DOHH2 (cell line): ENCODE measurements around the gene DAGLA.

Source experiments
- H3F3A ChIP-seq: fragments of 200-600 bp; sonication (generic), shearing (Covaris generic); 2 replicates; pipeline ENCODE4 v1.6.0; 2016; ENCODE audit warnings: antibody characterized with exemption, mild to moderate bottlenecking; ENCODE audit not compliant: control insufficient read depth, insufficient read depth
- H3K27ac ChIP-seq: fragments of 200-600 bp; sonication (generic); 2 replicates; pipeline ENCODE4 v1.5.1; 2014; ENCODE audit warnings: low read depth, mild to moderate bottlenecking, low read length, moderate library complexity
- H3K27me3 ChIP-seq: fragments of 200-600 bp; sonication (generic); 2 replicates; pipeline ENCODE4 v1.6.1; 2014; ENCODE audit warnings: mild to moderate bottlenecking, low read length, mixed read lengths; ENCODE audit not compliant: control insufficient read depth
- H3K36me3 ChIP-seq: fragments of 200-600 bp; sonication (generic); 2 replicates; pipeline ENCODE4 v1.6.1; 2014; ENCODE audit warnings: mild to moderate bottlenecking, low read length, moderate library complexity, mixed read lengths; ENCODE audit not compliant: control insufficient read depth
- H3K4me1 ChIP-seq: fragments of 200-600 bp; sonication (generic); 2 replicates; pipeline ENCODE4 v1.6.1; 2014; ENCODE audit warnings: mild to moderate bottlenecking, low read length, mixed read lengths; ENCODE audit not compliant: control insufficient read depth
- H3K4me2 ChIP-seq: fragments of 200-600 bp; sonication (generic); 2 replicates; pipeline ENCODE4 v1.6.0; 2014; ENCODE audit warnings: mild to moderate bottlenecking, low read length, moderate library complexity
- H3K4me3 ChIP-seq: fragments of 200-600 bp; sonication (generic); 2 replicates; pipeline ENCODE4 v1.5.1; 2014; ENCODE audit warnings: mild to moderate bottlenecking, low read length, mixed read lengths
- H3K79me2 ChIP-seq: fragments of 200-600 bp; sonication (generic); 2 replicates; pipeline ENCODE4 v1.6.1; 2014; ENCODE audit warnings: mild to moderate bottlenecking, low read length, mixed read lengths; ENCODE audit not compliant: control insufficient read depth
- H3K9me2 ChIP-seq: fragments of 200-600 bp; sonication (generic); replicated peaks from 2 replicates; pipeline ENCODE4 v1.6.1; 2014; ENCODE audit warnings: mild to moderate bottlenecking, low read length, mixed read lengths; ENCODE audit not compliant: control insufficient read depth
- H3K9me3 ChIP-seq: fragments of 200-600 bp; sonication (generic); 2 replicates; pipeline ENCODE4 v1.6.1; 2014; ENCODE audit warnings: antibody characterized with exemption, low read length, mixed read lengths; ENCODE audit not compliant: control insufficient read depth, insufficient read depth
- H4K20me1 ChIP-seq: fragments of 200-600 bp; sonication (generic); 2 replicates; pipeline ENCODE4 v1.6.0; 2014; ENCODE audit warnings: low read depth, mild to moderate bottlenecking, antibody characterized with exemption, low read length, moderate library complexity; ENCODE audit not compliant: control insufficient read depth, insufficient read depth
- EZH2phosphoT487 ChIP-seq: fragments of 200-600 bp; sonication (generic); IDR thresholded peaks from 2 replicates; pipeline ENCODE4 v1.6.1; 2017; ENCODE audit warnings: borderline replicate concordance, mild to moderate bottlenecking, antibody characterized with exemption, low read length, moderate library complexity, mixed read lengths
- TF ChIP-seq, protein P1 (sequence below): fragments of 200-600 bp; sonication (generic); IDR thresholded peaks from one replicate; pipeline ENCODE4 v1.5.1; 2014; ENCODE audit warnings: antibody characterized with exemption, mild to moderate bottlenecking, low read depth, low read length; ENCODE audit not compliant: poor library complexity, severe bottlenecking

The DAGLA gene

DNA sequence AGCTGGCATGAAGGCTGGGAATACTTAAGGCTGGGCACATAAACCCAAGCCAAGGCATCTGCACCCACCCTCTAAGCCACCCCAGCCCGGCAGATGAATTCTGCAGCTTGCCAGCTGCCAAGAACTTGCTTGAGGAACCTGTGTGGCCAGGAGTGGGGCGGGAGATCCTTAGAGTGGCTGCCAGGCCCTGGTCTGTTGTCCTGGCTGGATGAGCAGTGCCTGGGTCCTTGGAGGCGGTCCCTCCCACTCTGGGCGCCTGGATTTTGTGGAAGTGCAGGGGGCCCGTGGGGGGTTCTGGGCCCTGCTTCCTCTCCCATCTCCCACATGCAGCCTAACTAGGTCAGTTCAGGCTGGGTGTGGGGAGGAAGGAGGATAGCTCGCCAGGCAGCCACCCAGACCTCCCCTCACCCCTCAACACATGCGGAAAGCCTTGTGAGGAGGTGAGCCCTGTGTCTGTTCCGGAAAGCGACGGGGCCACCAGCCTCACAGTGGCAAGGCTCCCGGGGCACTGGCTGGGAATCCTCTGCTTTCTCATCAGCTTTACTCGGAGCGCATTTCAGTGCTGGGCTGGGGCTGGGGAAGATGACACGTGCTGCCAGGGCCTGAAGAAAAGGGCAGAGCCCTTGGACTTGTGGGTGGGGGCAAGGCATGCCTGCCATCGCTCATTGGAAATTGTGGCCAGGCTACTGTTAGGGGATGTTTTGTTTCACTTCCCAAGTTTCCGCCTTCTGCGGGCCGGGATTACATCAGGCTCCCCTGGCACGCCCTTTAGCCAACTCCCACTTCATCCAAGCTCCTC, 8.4 kb downstream of the DAGLA start:
- Histone ChIP-seq H3K4me1 (no peaks in the 10 kb centered on the region), H3K4me3 (no peak overlapping the region), H3K9me3 (no peaks in the 10 kb centered on the region), H3K27me3 (peaks cover 24% of the 10 kb centered on the region), H4K20me1 (no peaks in the 10 kb centered on the region), H3F3A (no peaks in the 10 kb centered on the region), H3K79me2 (no peaks in the 10 kb centered on the region), H3K9me2 (no peaks in the 10 kb centered on the region), H3K4me2 (no peak overlapping the region), H3K36me3 (no peaks in the 10 kb centered on the region), H3K27ac (no peak overlapping the region)
- no peak for TF ChIP-seq EZH2phosphoT487
- TF ChIP-seq, protein P1, sequence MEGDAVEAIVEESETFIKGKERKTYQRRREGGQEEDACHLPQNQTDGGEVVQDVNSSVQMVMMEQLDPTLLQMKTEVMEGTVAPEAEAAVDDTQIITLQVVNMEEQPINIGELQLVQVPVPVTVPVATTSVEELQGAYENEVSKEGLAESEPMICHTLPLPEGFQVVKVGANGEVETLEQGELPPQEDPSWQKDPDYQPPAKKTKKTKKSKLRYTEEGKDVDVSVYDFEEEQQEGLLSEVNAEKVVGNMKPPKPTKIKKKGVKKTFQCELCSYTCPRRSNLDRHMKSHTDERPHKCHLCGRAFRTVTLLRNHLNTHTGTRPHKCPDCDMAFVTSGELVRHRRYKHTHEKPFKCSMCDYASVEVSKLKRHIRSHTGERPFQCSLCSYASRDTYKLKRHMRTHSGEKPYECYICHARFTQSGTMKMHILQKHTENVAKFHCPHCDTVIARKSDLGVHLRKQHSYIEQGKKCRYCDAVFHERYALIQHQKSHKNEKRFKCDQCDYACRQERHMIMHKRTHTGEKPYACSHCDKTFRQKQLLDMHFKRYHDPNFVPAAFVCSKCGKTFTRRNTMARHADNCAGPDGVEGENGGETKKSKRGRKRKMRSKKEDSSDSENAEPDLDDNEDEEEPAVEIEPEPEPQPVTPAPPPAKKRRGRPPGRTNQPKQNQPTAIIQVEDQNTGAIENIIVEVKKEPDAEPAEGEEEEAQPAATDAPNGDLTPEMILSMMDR = no peak

DNA sequence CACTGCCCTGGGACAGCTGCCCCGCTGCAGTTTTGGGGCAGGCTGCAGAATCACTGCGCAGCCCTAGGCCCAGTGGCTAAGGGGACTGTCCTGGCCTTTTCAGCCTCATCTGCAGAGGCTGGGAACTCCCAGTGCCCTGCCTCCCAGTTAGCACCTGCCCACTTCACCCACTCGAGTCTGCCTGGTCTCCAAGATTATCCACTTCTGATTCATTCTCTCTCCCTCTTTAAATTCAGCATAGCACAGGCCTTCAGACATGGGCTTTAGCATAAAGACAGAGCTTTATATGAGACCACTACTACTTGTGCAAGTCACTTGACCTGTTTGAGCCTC, 8.9 kb downstream of the DAGLA start:
- no peak overlapping the region for H3K4me2 ChIP-seq
- H3K79me2 ChIP-seq = no peaks in the 10 kb centered on the region
- H3F3A ChIP-seq = no peaks in the 10 kb centered on the region
- no peaks in the 10 kb centered on the region for H3K36me3 ChIP-seq
- peaks cover 19% of the 10 kb centered on the region for H3K27me3 ChIP-seq
- H3K27ac ChIP-seq = no peak overlapping the region
- H4K20me1 ChIP-seq = no peaks in the 10 kb centered on the region
- no peak overlapping the region for H3K4me3 ChIP-seq
- no peaks in the 10 kb centered on the region for H3K4me1 ChIP-seq
- no peaks in the 10 kb centered on the region for H3K9me2 ChIP-seq
- TF ChIP-seq EZH2phosphoT487 = no peak
- TF ChIP-seq, protein P1 = no peak
- H3K9me3 ChIP-seq = no peaks in the 10 kb centered on the region

DNA sequence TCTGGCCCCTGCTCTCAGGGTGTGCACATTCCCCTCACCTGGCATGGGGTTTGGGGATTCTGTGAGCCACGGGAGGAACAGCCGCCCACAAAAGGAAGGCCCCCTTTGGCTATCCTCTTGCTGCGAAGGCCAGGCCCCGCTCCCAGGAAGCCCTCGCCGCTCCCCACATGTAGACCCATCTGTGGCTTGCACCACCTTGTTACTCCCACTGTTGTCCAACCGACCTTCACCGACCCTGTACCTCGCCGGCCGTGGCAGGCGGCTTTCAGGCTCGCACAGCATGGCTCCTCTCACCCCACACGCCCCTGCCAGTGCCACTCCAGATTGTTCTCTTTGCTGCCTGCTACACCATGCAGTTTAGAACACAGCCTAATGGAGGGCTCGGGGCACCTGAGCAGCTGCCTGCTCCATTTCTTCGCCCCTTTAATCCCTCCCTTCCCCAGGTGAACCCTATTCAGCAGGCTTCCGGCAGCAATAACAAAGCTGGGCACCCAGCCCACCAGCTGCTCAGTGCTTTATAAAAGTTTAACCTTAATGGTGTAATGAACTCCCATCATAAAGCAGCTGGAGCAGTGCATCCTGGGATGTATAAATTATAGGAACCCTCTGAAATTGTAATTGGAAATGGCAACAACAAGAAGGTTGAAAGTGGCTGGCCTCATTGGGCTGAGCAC, 10.7 kb downstream of the DAGLA start:
- no peaks in the 10 kb centered on the region for H3K9me3 ChIP-seq
- no peak overlapping the region for H3K4me2 ChIP-seq
- H3K27ac ChIP-seq = no peak overlapping the region
- H4K20me1 ChIP-seq = no peaks in the 10 kb centered on the region
- H3F3A ChIP-seq = no peaks in the 10 kb centered on the region
- no peaks in the 10 kb centered on the region for H3K9me2 ChIP-seq
- H3K4me1 ChIP-seq = no peaks in the 10 kb centered on the region
- H3K79me2 ChIP-seq = no peaks in the 10 kb centered on the region
- H3K36me3 ChIP-seq = no peaks in the 10 kb centered on the region
- TF ChIP-seq, protein P1 = no peak
- TF ChIP-seq EZH2phosphoT487 = no peak
- H3K4me3 ChIP-seq = no peak overlapping the region
- peaks cover 10% of the 10 kb centered on the region; the same call in 1 of the 2 replicates for H3K27me3 ChIP-seq
